Measurements from ENCODE around the gene RIPPLY2.

- no peak for TF ChIP-seq CTCF (IDR thresholded peaks at IDR 0.05)
- TF ChIP-seq POLR2A (IDR thresholded peaks at IDR 0.05), result no peak
These were observed 1.6 kb downstream of the RIPPLY2 start for GRCh38 chr6:83854766-83855165.
